Duodenal mucosa (tissue), 2 donors: ENCODE results near the gene PGRMC2.

ENCODE experiments used
- H3K27ac ChIP-seq: one replicate; pipeline ENCODE4 v1.7.0; 2013; ENCODE audit warnings: low read depth, low read length
- H3K27me3 ChIP-seq, 2 donors: one replicate each; pipeline ENCODE4 v1.7.0; 2013; ENCODE audit warnings: low read length in 2 of 2, control low read depth in 1 of 2; ENCODE audit not compliant: insufficient read depth in 2 of 2, control insufficient read depth in 1 of 2
- H3K36me3 ChIP-seq, 2 donors: one replicate each; pipeline ENCODE4 v1.7.0; 2013; ENCODE audit warnings: low read length in 2 of 2, control low read depth in 1 of 2; ENCODE audit not compliant: insufficient read depth in 2 of 2, control insufficient read depth in 1 of 2
- H3K4me1 ChIP-seq, 2 donors: one replicate each; pipeline ENCODE4 v1.7.0; 2013; ENCODE audit warnings: low read length in 2 of 2, control low read depth in 1 of 2; ENCODE audit not compliant: insufficient read depth in 2 of 2, control insufficient read depth in 1 of 2
- H3K4me3 ChIP-seq, 2 donors: one replicate each; pipeline ENCODE4 v1.7.0; 2013; ENCODE audit warnings: low read length in 2 of 2, low read depth in 1 of 2
- H3K9ac ChIP-seq, 2 donors: one replicate each; pipeline ENCODE4 v1.7.0; 2013; ENCODE audit warnings: low read length in 2 of 2, low read depth in 1 of 2
- H3K9me3 ChIP-seq, 2 donors: one replicate each; pipeline ENCODE4 v1.7.0; 2013; ENCODE audit warnings: low read length in 2 of 2, control low read depth in 1 of 2; ENCODE audit not compliant: control insufficient read depth in 1 of 2

Gene PGRMC2

GRCh38 chr4:128301979-128302378 lies 14.4 kb upstream of the PGRMC2 start:
- H3K4me3 ChIP-seq, result no peak overlapping the region
- H3K27ac ChIP-seq, result no peak overlapping the region
- no peaks in the 10 kb centered on the region for H3K36me3 ChIP-seq
- H3K9me3 ChIP-seq, result no peaks in the 10 kb centered on the region
- no peaks in the 10 kb centered on the region for H3K27me3 ChIP-seq
- peaks cover 23 to 25% of the 10 kb centered on the region in 2 donors for H3K4me1 ChIP-seq
- H3K9ac ChIP-seq, result no peak overlapping the region

GRCh38 chr4:128299848-128300247 lies 12.2 kb upstream of the PGRMC2 start:
- Histone ChIP-seq H3K4me3 (no peak overlapping the region), H3K27ac (no peak overlapping the region), H3K36me3 (no peaks in the 10 kb centered on the region), H3K27me3 (no peaks in the 10 kb centered on the region), H3K9ac (no peak overlapping the region), H3K9me3 (no peaks in the 10 kb centered on the region), H3K4me1 (peaks cover 22 to 30% of the 10 kb centered on the region in 2 donors)

GRCh38 chr4:128298852-128299251 lies 11.2 kb upstream of the PGRMC2 start:
- Histone ChIP-seq H3K4me3 (no peak overlapping the region), H3K4me1 (peaks cover 23 to 30% of the 10 kb centered on the region in 2 donors), H3K27me3 (no peaks in the 10 kb centered on the region), H3K27ac (no peak overlapping the region), H3K36me3 (no peaks in the 10 kb centered on the region), H3K9me3 (no peaks in the 10 kb centered on the region), H3K9ac (no peak overlapping the region)

GRCh38 chr4:128298146-128298758 lies 10.6 kb upstream of the PGRMC2 start:
- Histone ChIP-seq H3K27ac (no peak overlapping the region), H3K4me3 (peak overlapping the region in 1 of 2 donors; percentile 20), H3K27me3 (no peaks in the 10 kb centered on the region), H3K36me3 (no peaks in the 10 kb centered on the region), H3K9ac (no peak overlapping the region), H3K4me1 (peaks cover 23 to 30% of the 10 kb centered on the region in 2 donors), H3K9me3 (no peaks in the 10 kb centered on the region)

- Histone ChIP-seq H3K9me3 (no peaks in the 10 kb centered on the region), H3K27me3 (no peaks in the 10 kb centered on the region), H3K36me3 (no peaks in the 10 kb centered on the region), H3K9ac (no peak overlapping the region), H3K27ac (no peak overlapping the region), H3K4me1 (peaks cover 28 to 33% of the 10 kb centered on the region in 2 donors), H3K4me3 (no peak overlapping the region)
Observed at GRCh38 chr4:128295255-128295654, 7.6 kb upstream of the PGRMC2 start.

GRCh38 chr4:128294464-128294863 lies 6.9 kb upstream of the PGRMC2 start:
- H3K9ac ChIP-seq, result no peak overlapping the region
- H3K36me3 ChIP-seq, result no peaks in the 10 kb centered on the region
- H3K27me3 ChIP-seq, result no peaks in the 10 kb centered on the region
- no peak overlapping the region for H3K27ac ChIP-seq
- peaks cover 32 to 39% of the 10 kb centered on the region in 2 donors for H3K4me1 ChIP-seq
- no peaks in the 10 kb centered on the region for H3K9me3 ChIP-seq
- H3K4me3 ChIP-seq, result no peak overlapping the region

- H3K4me3 ChIP-seq, result no peak overlapping the region
- no peak overlapping the region for H3K9ac ChIP-seq
- H3K4me1 ChIP-seq, result peaks cover 29 to 31% of the 10 kb centered on the region in 2 donors
- no peaks in the 10 kb centered on the region for H3K27me3 ChIP-seq
- H3K27ac ChIP-seq, result no peak overlapping the region
- no peaks in the 10 kb centered on the region for H3K36me3 ChIP-seq
- H3K9me3 ChIP-seq, result no peaks in the 10 kb centered on the region
Observed at GRCh38 chr4:128292349-128292748, 4.7 kb upstream of the PGRMC2 start.

GRCh38 chr4:128291096-128291495 lies 3.5 kb upstream of the PGRMC2 start:
- Histone ChIP-seq H3K27ac (no peak overlapping the region), H3K4me1 (peaks cover 20 to 23% of the 10 kb centered on the region in 2 donors), H3K4me3 (no peak overlapping the region), H3K9ac (no peak overlapping the region), H3K36me3 (no peaks in the 10 kb centered on the region), H3K9me3 (no peaks in the 10 kb centered on the region), H3K27me3 (no peaks in the 10 kb centered on the region)

- Histone ChIP-seq H3K36me3 (no peaks in the 10 kb centered on the region), H3K9ac (no peak overlapping the region), H3K27me3 (no peaks in the 10 kb centered on the region), H3K27ac (no peak overlapping the region), H3K4me3 (no peak overlapping the region), H3K9me3 (no peaks in the 10 kb centered on the region), H3K4me1 (peaks cover 17 to 24% of the 10 kb centered on the region in 2 donors)
Observed at GRCh38 chr4:128290526-128290925, 2.9 kb upstream of the PGRMC2 start.

GRCh38 chr4:128289523-128290158 lies 2.0 kb upstream of the PGRMC2 start:
- Histone ChIP-seq H3K9me3 (no peaks in the 10 kb centered on the region), H3K9ac (peak overlapping the region in 1 of 2 donors; percentile 96), H3K36me3 (no peaks in the 10 kb centered on the region), H3K27me3 (no peaks in the 10 kb centered on the region), H3K4me1 (peaks cover 17 to 30% of the 10 kb centered on the region in 2 donors), H3K27ac (no peak overlapping the region), H3K4me3 (peak overlapping the region; percentile 76 to 87)
